K562 (cell line): Measurements from ENCODE around the gene AGL. TPM values are rescaled to one million over a fixed set of nuclear protein-coding genes. Genes with fewer than 3 reads are reported as not detected.

Experiments
- ATF6 ChIP-seq: sonication (generic); formaldehyde crosslinking; IDR thresholded peaks from 2 replicates; pipeline ENCODE4 v1.4.0; 2020; ENCODE audit warnings: mild to moderate bottlenecking, missing genetic modification reagents
- CTBP1 ChIP-seq: fragments of 450-650 bp; IDR thresholded peaks from 2 replicates; pipeline ENCODE4 v1.6.1; 2016; ENCODE audit warnings: borderline replicate concordance
- ELF1 ChIP-seq: fragments of 200-800 bp; sonication (Bioruptor generic); IDR thresholded peaks from 2 replicates; pipeline ENCODE4 v1.6.1; 2016; ENCODE audit warnings: missing genetic modification characterization, missing compliant biosample characterization
- EWSR1 ChIP-seq: fragments of 450-650 bp; IDR thresholded peaks from 2 replicates; pipeline ENCODE4 v1.6.1; 2018; ENCODE audit warnings: borderline replicate concordance, mild to moderate bottlenecking, low read depth, moderate library complexity; ENCODE audit not compliant: partially characterized antibody
- EZH2 ChIP-seq: IDR thresholded peaks from 2 replicates; pipeline ENCODE4 v1.6.1; 2012; ENCODE audit warnings: low read depth, mild to moderate bottlenecking, inconsistent platforms, low read length, borderline replicate concordance
- KLF16 ChIP-seq: IDR thresholded peaks from 2 replicates; pipeline ENCODE4 v1.6.1; 2016; ENCODE audit warnings: antibody characterized with exemption
- MCM7 ChIP-seq, 2 experiments: fragments of 450-650 bp; IDR thresholded peaks; 2 replicates each; pipeline ENCODE4 v1.6.1; 2016 to 2018
- MTA3 ChIP-seq: fragments of 450-650 bp; formaldehyde crosslinking; IDR thresholded peaks from 2 replicates; pipeline ENCODE4 v1.6.1; 2017; ENCODE audit warnings: mild to moderate bottlenecking, borderline replicate concordance
- NONO ChIP-seq, 2 experiments: fragments of 200-400 bp in 1 of 2; fragments of 450-650 bp in 1 of 2; formaldehyde crosslinking in 1 of 2; IDR thresholded peaks; 2 replicates each; pipeline ENCODE4 v1.6.1; 2017; ENCODE audit warnings: low read depth in 2 of 2, mild to moderate bottlenecking in 2 of 2, moderate library complexity in 2 of 2, low read length in 1 of 2
- TAF9B ChIP-seq: fragments of 450-650 bp; IDR thresholded peaks from 2 replicates; pipeline ENCODE4 v1.6.1; 2018; ENCODE audit warnings: mild to moderate bottlenecking; ENCODE audit not compliant: partially characterized antibody
- ZNF282 ChIP-seq: sonication (generic); formaldehyde crosslinking; IDR thresholded peaks from 2 replicates; pipeline ENCODE4 v1.8.1; 2023; ENCODE audit warnings: missing genetic modification reagents
- ZNF311 ChIP-seq: fragments of 250-450 bp; sonication (Bioruptor Pico); IDR thresholded peaks from 2 replicates; pipeline ENCODE4 v1.4.0; 2020; ENCODE audit warnings: mild to moderate bottlenecking, moderate library complexity
- ZNF639 ChIP-seq, 2 experiments: fragments of 200-800 bp in 1 of 2; sonication (Bioruptor generic) in 1 of 2; sonication (generic) in 1 of 2; formaldehyde crosslinking in 1 of 2; IDR thresholded peaks in 1 of 2; conservative IDR thresholded peaks in 1 of 2; 2 replicates each; pipeline versions ENCODE4 v1.5.0 to v1.6.1; 2016 to 2020; ENCODE audit warnings: missing compliant biosample characterization in 1 of 2, missing genetic modification characterization in 1 of 2, missing genetic modification reagents in 1 of 2
- ZSCAN32 ChIP-seq: fragments of 450-650 bp; formaldehyde crosslinking; IDR thresholded peaks from 2 replicates; pipeline ENCODE4 v1.4.0; 2020; ENCODE audit warnings: mild to moderate bottlenecking, moderate library complexity
- polyA plus RNA-seq, 8 experiments: library from polyadenylated mRNA; depleted of rRNA in 4 of 8; stranded (reverse) in 5 of 8; unstranded in 3 of 8; fragments of >200 nt; fragmentation: Nextera tagmentation in 2 of 8; fragmentation: Illumina TruSeq in 1 of 8; extraction: Ambion mirVana in 2 of 8; extraction: Trizol in 1 of 8; gene quantifications; 2 replicates each; pipeline versions ENCODE4 v1.2.1 to v1.2.3, GENCODE V29; 2011 to 2014; ENCODE audit warnings: inconsistent platforms in 1 of 8, missing spikeins in 1 of 8
- total RNA-seq, 7 experiments: library from RNA; depleted of rRNA in 6 of 7; stranded (reverse); fragments of >200 nt in 6 of 7; fragmentation: Illumina TruSeq in 2 of 7; extraction: Trizol in 2 of 7; gene quantifications; 2 replicates each; pipeline versions ENCODE4 v1.2.1 to v1.2.3, GENCODE V29; 2011 to 2021; ENCODE audit warnings: low replicate concordance in 1 of 7
- TF ChIP-seq, protein P1 (sequence below): fragments of 450-650 bp; IDR thresholded peaks from 2 replicates; pipeline ENCODE4 v1.6.1; 2016; ENCODE audit warnings: low read depth, mild to moderate bottlenecking, moderate library complexity
- TF ChIP-seq, protein P2 (sequence below): fragments of 250-450 bp; sonication (Bioruptor Pico); IDR thresholded peaks from 2 replicates; pipeline ENCODE4 v1.8.0; 2021; ENCODE audit warnings: moderate library complexity, mild to moderate bottlenecking, inconsistent platforms
- TF ChIP-seq, protein P3 (sequence below): fragments of 250-450 bp; sonication (Bioruptor Pico); IDR thresholded peaks from 2 replicates; pipeline ENCODE4 v1.8.0; 2022; ENCODE audit warnings: inconsistent platforms

The AGL gene
- total and polyA plus RNA-seq, 9 of the 15 experiments (the other 6 are each of a cell fraction or from before 2014, with no cell fraction given), result 6.3 to 20.4 (median 12.4) TPM

- TF ChIP-seq ATF6 (CRISPR knock-in tag), result no peak
- no peak for TF ChIP-seq KLF16
- no peak for TF ChIP-seq MCM7 (IDR thresholded peaks at IDR 0.05)
- TF ChIP-seq ELF1, result peak; percentile 98
- peak in 1 of 2 experiments; percentile 88; a peak in 2 of 4 replicates for TF ChIP-seq ZNF639 (CRISPR knock-in tag; conservative IDR thresholded peaks at IDR 0.05 in 1 of 2, IDR thresholded peaks at IDR 0.05 in 1 of 2)
- TF ChIP-seq EZH2, result no peak
- TF ChIP-seq, protein P1, sequence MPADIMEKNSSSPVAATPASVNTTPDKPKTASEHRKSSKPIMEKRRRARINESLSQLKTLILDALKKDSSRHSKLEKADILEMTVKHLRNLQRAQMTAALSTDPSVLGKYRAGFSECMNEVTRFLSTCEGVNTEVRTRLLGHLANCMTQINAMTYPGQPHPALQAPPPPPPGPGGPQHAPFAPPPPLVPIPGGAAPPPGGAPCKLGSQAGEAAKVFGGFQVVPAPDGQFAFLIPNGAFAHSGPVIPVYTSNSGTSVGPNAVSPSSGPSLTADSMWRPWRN, result no peak
- TF ChIP-seq NONO (IDR thresholded peaks at IDR 0.05; ENCODE audit: low read depth in 2 of 2, low read length in 1 of 2), result peak; percentile 24 to 72; a peak in 3 of 4 replicates
- no peak; the same call in 1 of the 2 replicates for TF ChIP-seq ZNF282 (CRISPR knock-in tag)
- TF ChIP-seq EWSR1, result no peak
- TF ChIP-seq, protein P2, sequence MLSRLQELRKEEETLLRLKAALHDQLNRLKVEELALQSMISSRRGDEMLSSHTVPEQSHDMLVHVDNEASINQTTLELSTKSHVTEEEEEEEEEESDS (CRISPR knock-in tag), result no peak
- peak; percentile 94; the same call in 1 of the 2 replicates for TF ChIP-seq MTA3
- no peak for TF ChIP-seq ZNF311 (CRISPR knock-in tag)
- TF ChIP-seq ZSCAN32 (CRISPR knock-in tag), result 0 out of 2 replicates have a peak, but pooled peaks have one; percentile 1
- TF ChIP-seq, protein P3, sequence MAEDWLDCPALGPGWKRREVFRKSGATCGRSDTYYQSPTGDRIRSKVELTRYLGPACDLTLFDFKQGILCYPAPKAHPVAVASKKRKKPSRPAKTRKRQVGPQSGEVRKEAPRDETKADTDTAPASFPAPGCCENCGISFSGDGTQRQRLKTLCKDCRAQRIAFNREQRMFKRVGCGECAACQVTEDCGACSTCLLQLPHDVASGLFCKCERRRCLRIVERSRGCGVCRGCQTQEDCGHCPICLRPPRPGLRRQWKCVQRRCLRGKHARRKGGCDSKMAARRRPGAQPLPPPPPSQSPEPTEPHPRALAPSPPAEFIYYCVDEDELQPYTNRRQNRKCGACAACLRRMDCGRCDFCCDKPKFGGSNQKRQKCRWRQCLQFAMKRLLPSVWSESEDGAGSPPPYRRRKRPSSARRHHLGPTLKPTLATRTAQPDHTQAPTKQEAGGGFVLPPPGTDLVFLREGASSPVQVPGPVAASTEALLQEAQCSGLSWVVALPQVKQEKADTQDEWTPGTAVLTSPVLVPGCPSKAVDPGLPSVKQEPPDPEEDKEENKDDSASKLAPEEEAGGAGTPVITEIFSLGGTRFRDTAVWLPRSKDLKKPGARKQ, result no peak
- peak; percentile 85; the same call in 1 of the 2 replicates for TF ChIP-seq CTBP1
- TF ChIP-seq TAF9B, result peak; percentile 89
Measured at GRCh38 chr1:99969729-99970621, 119.8 kb downstream of the AGL start, which contains the start of gene SLC35A3 (continued).
